Gastroesophageal sphincter (tissue), 3 donors: ENCODE data around the gene PHLDB1.

Source experiments
- EP300 ChIP-seq: sonication (generic); formaldehyde crosslinking; IDR thresholded peaks from one replicate; pipeline ENCODE4 v1.6.1; 2017; ENCODE audit warnings: antibody characterized with exemption, mild to moderate bottlenecking
- POLR2A ChIP-seq, 2 donors: fragments of 450-650 bp; IDR thresholded peaks; one replicate each; pipeline ENCODE4 v1.6.1; 2017; ENCODE audit warnings: antibody characterized with exemption in 2 of 2, mild to moderate bottlenecking in 2 of 2, moderate library complexity in 1 of 2
- TF ChIP-seq, protein P1 (sequence below), 4 experiments: fragments of 200-600 bp in 2 of 4; fragments of 450-650 bp in 2 of 4; sonication (generic) in 1 of 4; IDR thresholded peaks; one replicate each; pipeline ENCODE4 v1.5.1; 2017 to 2019; ENCODE audit warnings: antibody characterized with exemption in 4 of 4, mild to moderate bottlenecking in 2 of 4, moderate library complexity in 2 of 4

DNA sequence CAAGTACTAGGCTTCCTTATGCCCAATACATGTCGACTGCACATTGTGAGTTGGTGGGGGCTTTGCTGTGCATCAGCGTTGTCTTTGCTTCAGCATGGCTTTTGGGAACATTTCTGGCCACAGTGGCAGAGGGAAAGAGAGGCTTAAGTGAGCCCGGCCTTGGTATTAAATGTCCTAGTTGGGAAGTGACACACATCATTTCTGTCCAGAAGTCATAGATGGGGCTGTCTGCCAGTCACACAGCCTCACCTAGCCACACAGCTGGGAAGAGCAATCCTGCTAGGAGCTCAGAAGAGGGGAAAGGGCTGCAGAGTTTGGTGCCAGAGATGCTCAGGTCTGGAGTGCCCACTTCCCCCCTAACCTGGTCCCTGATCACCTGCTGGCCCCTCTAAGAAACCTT lies 44.4 kb downstream of the PHLDB1 start:
- TF ChIP-seq POLR2A (IDR thresholded peaks at IDR 0.05): no peak
- TF ChIP-seq, protein P1, sequence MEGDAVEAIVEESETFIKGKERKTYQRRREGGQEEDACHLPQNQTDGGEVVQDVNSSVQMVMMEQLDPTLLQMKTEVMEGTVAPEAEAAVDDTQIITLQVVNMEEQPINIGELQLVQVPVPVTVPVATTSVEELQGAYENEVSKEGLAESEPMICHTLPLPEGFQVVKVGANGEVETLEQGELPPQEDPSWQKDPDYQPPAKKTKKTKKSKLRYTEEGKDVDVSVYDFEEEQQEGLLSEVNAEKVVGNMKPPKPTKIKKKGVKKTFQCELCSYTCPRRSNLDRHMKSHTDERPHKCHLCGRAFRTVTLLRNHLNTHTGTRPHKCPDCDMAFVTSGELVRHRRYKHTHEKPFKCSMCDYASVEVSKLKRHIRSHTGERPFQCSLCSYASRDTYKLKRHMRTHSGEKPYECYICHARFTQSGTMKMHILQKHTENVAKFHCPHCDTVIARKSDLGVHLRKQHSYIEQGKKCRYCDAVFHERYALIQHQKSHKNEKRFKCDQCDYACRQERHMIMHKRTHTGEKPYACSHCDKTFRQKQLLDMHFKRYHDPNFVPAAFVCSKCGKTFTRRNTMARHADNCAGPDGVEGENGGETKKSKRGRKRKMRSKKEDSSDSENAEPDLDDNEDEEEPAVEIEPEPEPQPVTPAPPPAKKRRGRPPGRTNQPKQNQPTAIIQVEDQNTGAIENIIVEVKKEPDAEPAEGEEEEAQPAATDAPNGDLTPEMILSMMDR (IDR thresholded peaks at IDR 0.05): no peak
- TF ChIP-seq EP300: no peak
